SK-N-SH (cell line): ENCODE measurements around the gene WWOX. TPM values are rescaled to one million over a fixed set of nuclear protein-coding genes. Genes with fewer than 3 reads are reported as not detected.

ENCODE experiments used
- CTCF ChIA-PET: fragments of 300-600, 350-600 bp; formaldehyde crosslinking; extraction: SDS; loops from one replicate; lab custom pipeline; 2021; lab: Yijun Ruan, JAX
- POLR2A ChIA-PET: fragments of 350-600 bp; sonication (Branson Sonifier 250); formaldehyde crosslinking; extraction: SDS; loops from one replicate; lab custom pipeline; 2020; ENCODE audit warnings: antibody characterized with exemption, inconsistent platforms; lab: Yijun Ruan, JAX
- DNase-seq: peaks from one replicate; pipeline ENCODE4 v3.0.0; 2012
- H2AFZ ChIP-seq: fragments of 200-600 bp; sonication (generic); 2 replicates; pipeline ENCODE4 v1.8.1; 2016; ENCODE audit warnings: antibody characterized with exemption, mild to moderate bottlenecking, low read depth
- H3F3A ChIP-seq: fragments of 200-600 bp; sonication (generic); replicated peaks from 2 replicates; pipeline ENCODE3; 2016; ENCODE audit warnings: antibody characterized with exemption, mild to moderate bottlenecking; ENCODE audit not compliant: insufficient read depth
- H3K27ac ChIP-seq, 2 experiments: fragments of 200-500 bp in 1 of 2; fragments of 200-600 bp in 1 of 2; sonication (Bioruptor generic) in 1 of 2; sonication (generic), shearing (Covaris generic) in 1 of 2; 2 replicates each; pipeline versions ENCODE4 v1.5.1 to v1.6.1; 2014 to 2016; ENCODE audit warnings: low read depth in 2 of 2, inconsistent platforms in 1 of 2, low read length in 1 of 2, mild to moderate bottlenecking in 1 of 2, mixed read lengths in 1 of 2
- H3K27me3 ChIP-seq: fragments of 200-600 bp; sonication (generic), shearing (Covaris generic); 2 replicates; pipeline ENCODE4 v1.6.1; 2016; ENCODE audit warnings: mixed run types; ENCODE audit not compliant: insufficient read depth
- H3K36me3 ChIP-seq, 2 experiments: fragments of 200-500 bp in 1 of 2; fragments of 200-600 bp in 1 of 2; sonication (Bioruptor generic) in 1 of 2; sonication (generic) in 1 of 2; replicated peaks in 1 of 2; 2 replicates each; pipeline versions ENCODE3 to v1.5.1; 2014 to 2016; ENCODE audit warnings: low read length in 1 of 2, mild to moderate bottlenecking in 1 of 2; ENCODE audit not compliant: insufficient read depth in 2 of 2, control insufficient read depth in 1 of 2
- H3K4me1 ChIP-seq, 2 experiments: fragments of 200-500 bp in 1 of 2; fragments of 200-600 bp in 1 of 2; sonication (Bioruptor generic) in 1 of 2; sonication (generic), shearing (Covaris generic) in 1 of 2; 2 replicates each; pipeline versions ENCODE4 v1.5.1 to v1.6.1; 2014 to 2016; ENCODE audit warnings: low read depth in 1 of 2, low read length in 1 of 2, mixed run types in 1 of 2; ENCODE audit not compliant: insufficient read depth in 2 of 2, control insufficient read depth in 1 of 2
- H3K4me2 ChIP-seq: fragments of 200-600 bp; sonication (generic), shearing (Covaris generic); 2 replicates; pipeline ENCODE4 v1.6.1; 2017; ENCODE audit warnings: mixed run types
- H3K4me3 ChIP-seq, 2 experiments: fragments of 200-500 bp in 1 of 2; fragments of 200-600 bp in 1 of 2; sonication (Bioruptor generic) in 1 of 2; sonication (generic), shearing (Covaris generic) in 1 of 2; 2 replicates each; pipeline versions ENCODE4 v1.5.1 to v1.8.1; 2014 to 2016; ENCODE audit warnings: low read depth in 2 of 2, inconsistent platforms in 1 of 2, low read length in 1 of 2, mild to moderate bottlenecking in 1 of 2, mixed read lengths in 1 of 2, moderate library complexity in 1 of 2
- H3K79me2 ChIP-seq: fragments of 200-600 bp; sonication (generic); 2 replicates; pipeline ENCODE4 v1.8.1; 2017; ENCODE audit warnings: mild to moderate bottlenecking; ENCODE audit not compliant: insufficient read depth
- H3K9ac ChIP-seq: fragments of 200-600 bp; sonication (generic); 2 replicates; pipeline ENCODE4 v1.6.1; 2017; ENCODE audit warnings: mixed run types
- H3K9me2 ChIP-seq: fragments of 200-600 bp; sonication (generic); 2 replicates; pipeline ENCODE4 v1.6.1; 2017; ENCODE audit warnings: mixed run types
- H3K9me3 ChIP-seq: fragments of 200-600 bp; sonication (generic); 2 replicates; pipeline ENCODE4 v1.6.1; 2017; ENCODE audit warnings: mixed run types, mild to moderate bottlenecking, moderate library complexity
- H4K20me1 ChIP-seq: fragments of 200-600 bp; sonication (generic); 2 replicates; pipeline ENCODE4 v1.6.1; 2017; ENCODE audit warnings: mild to moderate bottlenecking, mixed run types; ENCODE audit not compliant: insufficient read depth
- ELF1 ChIP-seq: IDR thresholded peaks from 2 replicates; pipeline ENCODE4 v1.4.0; 2012
- EZH2phosphoT487 ChIP-seq: fragments of 200-600 bp; sonication (generic); IDR thresholded peaks from 2 replicates; pipeline ENCODE4 v1.6.1; 2017; ENCODE audit warnings: low read depth, mixed run types, mild to moderate bottlenecking, antibody characterized with exemption, moderate library complexity, borderline replicate concordance
- FOSL2 ChIP-seq: IDR thresholded peaks from 2 replicates; pipeline ENCODE4 v1.4.0; 2012; ENCODE audit warnings: low read depth, mild to moderate bottlenecking, moderate library complexity, borderline replicate concordance
- FOXJ3 ChIP-seq: sonication (generic); formaldehyde crosslinking; IDR thresholded peaks from 2 replicates; pipeline ENCODE4 v1.5.1; 2020; ENCODE audit warnings: mild to moderate bottlenecking, missing genetic modification reagents
- FOXM1 ChIP-seq: IDR thresholded peaks from 2 replicates; pipeline ENCODE4 v1.4.0; 2012; ENCODE audit warnings: low read depth, mild to moderate bottlenecking
- GABPA ChIP-seq: IDR thresholded peaks from 2 replicates; pipeline ENCODE4 v1.4.0; 2012; ENCODE audit warnings: low read depth, mild to moderate bottlenecking
- MAX ChIP-seq: IDR thresholded peaks from 2 replicates; pipeline ENCODE4 v1.4.0; 2012; ENCODE audit warnings: low read depth
- MEF2A ChIP-seq: IDR thresholded peaks from 2 replicates; pipeline ENCODE4 v1.4.0; 2012; ENCODE audit warnings: low read depth, borderline replicate concordance
- RXRA ChIP-seq: IDR thresholded peaks from 2 replicates; pipeline ENCODE4 v1.4.0; 2012; ENCODE audit warnings: low read depth, mild to moderate bottlenecking, borderline replicate concordance
- SIN3A ChIP-seq: IDR thresholded peaks from 2 replicates; pipeline ENCODE4 v1.6.1; 2012; ENCODE audit warnings: low read depth, mild to moderate bottlenecking, low read length, moderate library complexity, borderline replicate concordance
- TCF12 ChIP-seq: IDR thresholded peaks from 2 replicates; pipeline ENCODE4 v1.4.0; 2012
- YY1 ChIP-seq: IDR thresholded peaks from 2 replicates; pipeline ENCODE4 v1.4.0; 2012; ENCODE audit warnings: low read depth, mild to moderate bottlenecking
- ZBTB33 ChIP-seq: IDR thresholded peaks from 2 replicates; pipeline ENCODE4 v1.4.0; 2012; ENCODE audit warnings: low read depth, borderline replicate concordance
- WGBS: methylation state at CpG from one replicate; pipeline ENCODE4 v1.1.6; 2017; ENCODE audit warnings: low lambda C conversion rate; 5-methylcytosine and 5-hydroxymethylcytosine counted together
- polyA plus RNA-seq, 3 experiments: library from polyadenylated mRNA; depleted of rRNA; stranded (reverse); fragments of >200 nt; gene quantifications; 2 replicates each; pipeline ENCODE4 v1.2.3, GENCODE V29; 2012
- TF ChIP-seq, protein P1 (sequence below): IDR thresholded peaks from 2 replicates; pipeline ENCODE4 v1.4.0; 2012; ENCODE audit warnings: low read depth, borderline replicate concordance
- TF ChIP-seq, protein P2 (sequence below): fragments of 200-600 bp; sonication (generic); IDR thresholded peaks from 2 replicates; pipeline ENCODE4 v1.6.1; 2017; ENCODE audit warnings: antibody characterized with exemption, mild to moderate bottlenecking, moderate library complexity
- TF ChIP-seq, protein P3 (sequence below): fragments of 150-350 bp; IDR thresholded peaks from 2 replicates; pipeline ENCODE4 v1.6.1; 2017; ENCODE audit warnings: antibody characterized with exemption, low read length, low read depth, borderline replicate concordance

Gene WWOX
- polyA plus RNA-seq, 1 of the 3 experiments (the other 2 are of a cell fraction): 10.8 TPM

GRCh38 chr16:78432451-78432850, 333.0 kb downstream of the WWOX start:
- H3K9me3 ChIP-seq: no peaks in the 10 kb centered on the region
- WGBS: 89% methylated on average over 16 of the region's 17 CpGs
- no peaks in the 10 kb centered on the region for H3K79me2 ChIP-seq
- TF ChIP-seq YY1 (no peak), FOSL2 (no peak), MAX (no peak), TCF12 (no peak), ZBTB33 (no peak), FOXJ3 (CRISPR knock-in tag) (no peak), FOXM1 (no peak), GABPA (no peak)
- TF ChIP-seq, protein P1, sequence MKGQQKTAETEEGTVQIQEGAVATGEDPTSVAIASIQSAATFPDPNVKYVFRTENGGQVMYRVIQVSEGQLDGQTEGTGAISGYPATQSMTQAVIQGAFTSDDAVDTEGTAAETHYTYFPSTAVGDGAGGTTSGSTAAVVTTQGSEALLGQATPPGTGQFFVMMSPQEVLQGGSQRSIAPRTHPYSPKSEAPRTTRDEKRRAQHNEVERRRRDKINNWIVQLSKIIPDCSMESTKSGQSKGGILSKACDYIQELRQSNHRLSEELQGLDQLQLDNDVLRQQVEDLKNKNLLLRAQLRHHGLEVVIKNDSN: no peak
- TF ChIP-seq, protein P2, sequence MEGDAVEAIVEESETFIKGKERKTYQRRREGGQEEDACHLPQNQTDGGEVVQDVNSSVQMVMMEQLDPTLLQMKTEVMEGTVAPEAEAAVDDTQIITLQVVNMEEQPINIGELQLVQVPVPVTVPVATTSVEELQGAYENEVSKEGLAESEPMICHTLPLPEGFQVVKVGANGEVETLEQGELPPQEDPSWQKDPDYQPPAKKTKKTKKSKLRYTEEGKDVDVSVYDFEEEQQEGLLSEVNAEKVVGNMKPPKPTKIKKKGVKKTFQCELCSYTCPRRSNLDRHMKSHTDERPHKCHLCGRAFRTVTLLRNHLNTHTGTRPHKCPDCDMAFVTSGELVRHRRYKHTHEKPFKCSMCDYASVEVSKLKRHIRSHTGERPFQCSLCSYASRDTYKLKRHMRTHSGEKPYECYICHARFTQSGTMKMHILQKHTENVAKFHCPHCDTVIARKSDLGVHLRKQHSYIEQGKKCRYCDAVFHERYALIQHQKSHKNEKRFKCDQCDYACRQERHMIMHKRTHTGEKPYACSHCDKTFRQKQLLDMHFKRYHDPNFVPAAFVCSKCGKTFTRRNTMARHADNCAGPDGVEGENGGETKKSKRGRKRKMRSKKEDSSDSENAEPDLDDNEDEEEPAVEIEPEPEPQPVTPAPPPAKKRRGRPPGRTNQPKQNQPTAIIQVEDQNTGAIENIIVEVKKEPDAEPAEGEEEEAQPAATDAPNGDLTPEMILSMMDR: no peak
- TF ChIP-seq, all 33 proteins: peak for 0
- ChIA-PET POLR2A (no interaction called here), CTCF (no interaction called here)
- no peaks in the 10 kb centered on the region for H3K9me2 ChIP-seq
- DNase-seq: no peak
- H3K4me1 ChIP-seq: no peaks in the 10 kb centered on the region
- no peak overlapping the region for H3K4me3 ChIP-seq
- H3K9ac ChIP-seq: no peak overlapping the region
- no peaks in the 10 kb centered on the region for H3K27me3 ChIP-seq
- no peaks in the 10 kb centered on the region for H3F3A ChIP-seq
- H3K36me3 ChIP-seq: no peaks in the 10 kb centered on the region
- no peak overlapping the region for H3K27ac ChIP-seq
- no peak overlapping the region for H3K4me2 ChIP-seq
- H4K20me1 ChIP-seq: no peaks in the 10 kb centered on the region
- no peak overlapping the region for H2AFZ ChIP-seq

- Histone ChIP-seq H3K27me3 (no peaks in the 10 kb centered on the region), H3K9me2 (no peaks in the 10 kb centered on the region), H3K9ac (no peak overlapping the region), H3K27ac (no peak overlapping the region), H3K4me1 (no peaks in the 10 kb centered on the region), H3K4me3 (no peak overlapping the region), H3F3A (no peaks in the 10 kb centered on the region), H3K4me2 (no peak overlapping the region), H3K79me2 (no peaks in the 10 kb centered on the region), H4K20me1 (no peaks in the 10 kb centered on the region), H3K9me3 (no peaks in the 10 kb centered on the region), H3K36me3 (no peaks in the 10 kb centered on the region), H2AFZ (no peak overlapping the region)
- ChIA-PET CTCF (no interaction called here), POLR2A (no interaction called here)
- no peak for DNase-seq
- WGBS: 63% methylated on average over 2 of the region's 2 CpGs
- TF ChIP-seq, protein P1: no peak
- TF ChIP-seq, protein P2: no peak
- TF ChIP-seq SIN3A: no peak
- TF ChIP-seq ELF1: no peak
- TF ChIP-seq EZH2phosphoT487: no peak
- TF ChIP-seq RXRA: no peak
- TF ChIP-seq, protein P3, sequence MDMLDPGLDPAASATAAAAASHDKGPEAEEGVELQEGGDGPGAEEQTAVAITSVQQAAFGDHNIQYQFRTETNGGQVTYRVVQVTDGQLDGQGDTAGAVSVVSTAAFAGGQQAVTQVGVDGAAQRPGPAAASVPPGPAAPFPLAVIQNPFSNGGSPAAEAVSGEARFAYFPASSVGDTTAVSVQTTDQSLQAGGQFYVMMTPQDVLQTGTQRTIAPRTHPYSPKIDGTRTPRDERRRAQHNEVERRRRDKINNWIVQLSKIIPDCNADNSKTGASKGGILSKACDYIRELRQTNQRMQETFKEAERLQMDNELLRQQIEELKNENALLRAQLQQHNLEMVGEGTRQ: no peak
- TF ChIP-seq MEF2A: no peak
- no peak for TF ChIP-seq YY1
- no peak for TF ChIP-seq FOSL2
Measured at GRCh38 chr16:78433116-78433515, 333.7 kb downstream of the WWOX start.
